HG03097 (cell line): ENCODE measurements around the gene MAPK4.

Experiments
- ATAC-seq: cut with Tn5 transposase; IDR thresholded peaks from one replicate; pipeline ENCODE4 v1.9.1; 2021; ENCODE audit not compliant: unreplicated experiment, low FRiP score

The MAPK4 gene

GRCh38 chr18:50647792-50648191, 87.9 kb downstream of the MAPK4 start:
- no peak for ATAC-seq

- no peak for ATAC-seq
Measured at GRCh38 chr18:50649821-50650220, 89.9 kb downstream of the MAPK4 start.

GRCh38 chr18:50651334-50651733, 91.4 kb downstream of the MAPK4 start:
- ATAC-seq = no peak

GRCh38 chr18:50653402-50654093, 93.7 kb downstream of the MAPK4 start:
- ATAC-seq = no peak

- ATAC-seq = no peak
Measured at GRCh38 chr18:50654211-50654610, 94.3 kb downstream of the MAPK4 start.

DNA sequence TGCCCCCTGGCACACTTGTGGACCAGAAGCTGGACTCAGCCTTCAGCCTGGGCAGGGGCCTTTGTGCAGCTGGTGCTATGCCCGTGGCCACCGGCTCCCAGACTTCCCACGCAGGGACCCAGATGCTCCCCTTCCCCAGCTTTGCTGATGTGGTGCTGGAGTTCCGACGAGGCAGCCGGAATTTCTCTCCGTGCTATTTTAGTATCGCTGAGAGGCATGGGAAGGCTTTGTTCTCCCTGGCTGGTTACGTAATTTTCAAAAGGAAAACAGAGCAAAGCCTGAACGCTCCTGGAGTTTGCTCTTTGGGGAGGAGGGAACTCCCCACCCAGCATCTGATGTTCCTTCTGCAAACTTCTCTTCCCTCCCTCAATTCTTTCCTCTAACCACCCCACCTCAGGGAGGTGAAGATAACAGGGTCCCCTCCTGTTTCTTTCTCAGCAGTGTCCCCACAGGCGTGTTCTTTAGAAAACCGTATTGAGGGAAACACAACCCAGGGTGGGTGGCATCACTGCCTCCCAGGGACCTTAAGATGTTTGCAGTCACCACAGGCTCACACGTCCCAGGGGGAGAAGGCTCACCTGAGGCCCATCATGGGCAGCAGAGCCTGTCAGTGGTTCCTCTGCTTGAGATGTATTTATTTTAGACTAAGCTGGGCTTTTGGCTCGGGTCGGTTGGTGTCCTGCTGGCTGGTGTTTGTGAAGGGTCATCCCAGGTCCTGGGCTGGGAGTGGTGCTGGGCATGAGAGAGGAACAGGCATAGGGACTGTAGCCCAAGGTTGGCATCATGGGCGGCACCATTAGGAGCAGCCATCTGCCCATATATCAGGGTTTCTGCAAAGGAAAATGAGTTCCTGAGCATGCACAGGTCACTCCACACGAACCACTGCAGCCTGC, 95.0 kb downstream of the MAPK4 start:
- ATAC-seq = no peak

GRCh38 chr18:50656396-50656795, 96.5 kb downstream of the MAPK4 start:
- ATAC-seq = no peak

DNA sequence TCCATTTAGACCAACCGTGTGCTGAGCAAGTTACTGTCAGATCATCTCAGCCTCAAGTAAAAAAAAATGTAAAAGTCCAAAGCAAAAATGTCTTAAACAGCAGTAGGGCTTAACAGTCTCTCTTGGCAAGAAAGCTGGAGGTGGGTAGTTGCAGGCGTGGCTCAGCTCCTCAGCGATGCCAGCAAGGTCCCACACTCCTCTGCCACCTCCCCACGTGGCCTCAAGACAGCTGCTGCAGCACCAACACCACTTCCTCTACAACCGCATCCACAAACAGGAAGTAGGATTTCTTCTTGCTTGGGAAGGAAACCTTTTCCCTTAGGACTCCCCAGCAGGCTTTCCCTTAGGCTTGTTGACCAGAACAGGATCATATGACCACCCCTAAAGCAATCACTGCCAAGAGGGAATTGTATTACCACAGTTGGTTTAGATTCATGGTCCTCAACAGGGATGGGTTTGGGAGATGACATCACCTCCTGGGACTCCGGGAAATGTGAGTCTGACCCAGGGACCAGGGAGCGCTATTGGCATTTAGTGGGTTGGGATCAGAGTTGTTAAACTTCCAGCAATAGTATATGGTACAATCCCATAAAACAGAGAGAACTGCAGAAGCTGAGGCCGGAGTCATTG, 97.1 kb downstream of the MAPK4 start:
- ATAC-seq = no peak

- no peak for ATAC-seq
Measured at GRCh38 chr18:50658601-50659000, 98.7 kb downstream of the MAPK4 start.

DNA sequence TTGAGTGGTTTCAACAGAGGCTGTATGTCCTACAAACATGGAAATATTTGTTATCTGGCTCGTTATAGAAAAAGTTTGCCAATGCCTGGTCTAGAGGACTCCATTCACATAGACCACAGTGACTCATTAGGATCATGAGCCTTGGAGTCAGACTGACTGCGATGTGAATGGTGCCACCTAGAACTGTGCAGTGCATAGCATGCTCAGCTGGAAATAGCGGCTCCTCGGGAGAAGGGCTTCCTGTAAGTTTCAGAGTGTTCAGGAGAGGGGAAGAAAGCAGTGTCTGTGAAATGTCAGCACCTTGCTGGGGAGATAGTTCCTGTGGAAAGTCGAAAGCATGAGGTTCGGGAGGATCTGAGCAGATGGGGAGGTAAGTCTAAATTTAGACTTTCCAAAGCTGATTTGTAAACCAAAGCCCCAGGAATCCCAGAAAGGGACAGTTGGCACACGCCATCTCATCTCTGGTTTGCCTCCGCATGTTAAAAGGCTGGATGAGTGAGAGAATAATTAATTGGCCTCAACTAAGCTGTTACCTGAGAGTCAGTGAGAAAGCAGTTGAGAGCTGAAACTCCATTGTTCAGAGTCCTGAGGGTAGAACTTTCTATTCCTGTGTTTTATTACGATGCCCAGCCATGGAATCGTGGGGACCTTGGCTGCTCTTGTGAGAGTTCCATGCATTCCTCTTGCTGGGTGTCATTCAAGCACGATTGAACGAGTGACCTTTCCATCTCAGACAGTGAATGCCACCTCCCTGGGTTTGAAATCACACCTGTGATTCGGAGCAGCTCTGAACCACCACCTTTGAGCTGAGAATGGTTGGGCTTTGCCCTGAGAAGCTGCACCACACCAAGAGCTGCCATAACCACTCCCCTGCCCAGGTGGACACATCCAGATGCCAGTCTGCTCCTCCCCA, 99.5 kb downstream of the MAPK4 start:
- no peak for ATAC-seq

DNA sequence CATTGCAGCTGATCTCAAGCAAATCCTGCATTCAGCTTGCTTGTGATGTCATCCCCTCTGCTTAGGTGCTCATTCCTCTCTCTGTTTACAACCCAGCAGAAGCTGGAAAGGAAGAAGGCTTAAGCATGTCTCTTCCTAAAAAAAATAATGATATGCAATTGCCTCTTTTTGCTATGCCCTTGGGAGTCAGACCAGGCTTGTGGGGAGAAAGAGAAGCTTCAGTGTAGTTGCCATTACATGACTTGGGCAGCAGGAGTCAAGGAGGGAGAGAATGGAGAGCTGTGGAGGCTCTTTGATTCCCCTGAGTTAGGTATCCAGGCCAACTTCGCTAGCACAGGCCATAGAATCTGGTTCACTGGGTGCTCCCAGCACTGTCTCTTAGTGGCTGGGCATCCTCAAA, 101.1 kb downstream of the MAPK4 start:
- no peak for ATAC-seq

DNA sequence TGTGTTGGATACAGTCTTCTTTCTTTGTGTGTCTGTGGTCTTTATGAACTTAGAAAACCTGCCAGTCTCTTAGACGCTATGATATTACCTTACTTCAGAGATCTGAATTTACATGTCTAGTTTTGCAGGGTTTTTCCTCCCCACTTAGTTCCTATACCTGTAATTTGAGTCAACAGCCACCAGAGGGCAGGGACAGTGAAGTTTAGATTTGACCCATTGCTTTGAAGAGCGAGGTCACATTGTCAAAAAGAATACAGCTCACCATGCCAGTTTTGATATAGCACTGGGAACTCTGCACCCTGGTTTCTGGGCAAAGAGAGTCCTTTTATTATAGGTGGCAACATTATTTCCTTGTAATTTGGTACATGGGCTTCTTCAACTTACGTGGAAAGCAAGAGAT, 102.3 kb downstream of the MAPK4 start:
- ATAC-seq = no peak

- no peak for ATAC-seq
Measured at GRCh38 chr18:50662775-50663383, 103.0 kb downstream of the MAPK4 start.

DNA sequence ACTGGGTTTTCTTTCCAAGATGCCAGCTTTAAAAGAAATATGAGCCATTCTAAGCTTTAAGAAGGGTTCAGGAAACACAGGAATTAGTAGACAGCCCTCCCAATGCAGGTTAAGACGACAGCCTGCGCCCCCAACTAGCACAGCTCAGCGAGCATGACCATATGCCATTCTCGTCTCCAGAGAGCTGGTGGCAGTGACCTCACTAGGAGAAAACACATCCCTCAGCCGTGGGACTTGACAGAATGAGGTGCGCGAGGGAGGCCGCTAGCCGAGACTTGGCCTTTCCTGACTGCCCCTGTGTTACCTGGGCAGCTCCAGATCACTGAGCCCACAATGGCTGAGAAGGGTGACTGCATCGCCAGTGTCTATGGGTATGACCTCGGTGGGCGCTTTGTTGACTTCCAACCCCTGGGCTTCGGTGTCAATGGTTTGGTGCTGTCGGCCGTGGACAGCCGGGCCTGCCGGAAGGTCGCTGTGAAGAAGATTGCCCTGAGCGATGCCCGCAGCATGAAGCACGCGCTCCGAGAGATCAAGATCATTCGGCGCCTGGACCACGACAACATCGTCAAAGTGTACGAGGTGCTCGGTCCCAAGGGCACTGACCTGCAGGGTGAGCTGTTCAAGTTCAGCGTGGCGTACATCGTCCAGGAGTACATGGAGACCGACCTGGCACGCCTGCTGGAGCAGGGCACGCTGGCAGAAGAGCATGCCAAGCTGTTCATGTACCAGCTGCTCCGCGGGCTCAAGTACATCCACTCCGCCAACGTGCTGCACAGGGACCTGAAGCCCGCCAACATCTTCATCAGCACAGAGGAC, 103.9 kb downstream of the MAPK4 start:
- ATAC-seq = no peak

- no peak for ATAC-seq
Measured at GRCh38 chr18:50665015-50665414, 105.1 kb downstream of the MAPK4 start.

- ATAC-seq = no peak
Measured at GRCh38 chr18:50665519-50665918, 105.6 kb downstream of the MAPK4 start.

DNA sequence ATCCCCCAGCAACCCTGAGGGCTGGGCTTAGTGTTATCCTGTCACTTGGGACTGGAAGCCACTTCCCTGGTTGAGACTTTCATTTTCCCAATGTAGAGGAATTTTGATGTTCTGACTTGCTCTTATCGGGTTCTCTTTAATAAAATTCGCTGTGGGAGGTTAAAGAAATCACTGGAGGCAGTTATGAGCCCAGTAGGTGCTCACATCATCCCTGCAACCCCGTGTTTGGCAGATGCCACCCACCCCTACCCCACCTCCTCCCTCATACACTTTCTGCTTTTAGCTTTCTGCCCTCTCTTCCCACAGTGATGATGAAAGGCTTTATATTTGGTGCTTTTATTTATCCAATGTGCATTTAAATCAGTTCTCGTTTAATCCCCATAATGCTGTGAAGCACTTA, 106.6 kb downstream of the MAPK4 start:
- no peak for ATAC-seq

DNA sequence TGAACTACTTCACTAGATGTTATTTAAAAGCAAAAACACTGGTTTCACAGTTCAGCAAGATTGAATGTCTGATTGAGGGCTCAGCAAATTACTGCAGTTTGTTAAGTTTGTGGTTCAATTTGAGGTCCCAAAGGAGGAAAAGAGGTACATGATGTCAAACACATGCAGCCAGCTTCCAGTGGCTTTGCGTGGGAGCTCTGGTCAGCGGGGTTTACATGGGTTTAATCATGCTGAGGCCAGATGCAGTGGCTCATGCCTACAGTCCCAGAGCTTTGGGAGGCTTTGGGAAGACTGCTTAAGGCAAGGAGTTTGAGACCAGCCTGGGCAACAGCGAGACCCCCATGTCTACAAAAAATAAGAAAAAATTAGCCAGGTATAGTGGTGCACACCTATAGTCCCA, 111.5 kb downstream of the MAPK4 start:
- no peak for ATAC-seq

GRCh38 chr18:50674307-50674980, 114.6 kb downstream of the MAPK4 start:
- no peak for ATAC-seq
